H1 (cell line): ENCODE measurements around the gene CCDC77. TPM values are rescaled to one million over a fixed set of nuclear protein-coding genes. Genes with fewer than 3 reads are reported as not detected.

Source experiments
- CBX5 ChIP-seq: fragments of 300-800, 300-1000 bp; sonication (generic); IDR thresholded peaks from 2 replicates; pipeline ENCODE4 v1.7.1; 2016; ENCODE audit warnings: antibody characterized with exemption, low read length, low read depth
- CHD7 ChIP-seq: fragments of 300-600 bp; sonication (generic); IDR thresholded peaks from 2 replicates; pipeline ENCODE4 v1.7.1; 2012; ENCODE audit warnings: low read length, moderate library complexity, mild to moderate bottlenecking, inconsistent platforms; ENCODE audit not compliant: insufficient replicate concordance
- CTBP2 ChIP-seq: IDR thresholded peaks from 2 replicates; pipeline ENCODE4 v1.7.0; 2011; ENCODE audit warnings: borderline replicate concordance, mild to moderate bottlenecking, moderate library complexity, mixed read lengths, low read length; ENCODE audit not compliant: insufficient read depth, insufficient read length
- polyA plus RNA-seq, 7 experiments: library from polyadenylated mRNA; depleted of rRNA in 3 of 7; stranded (reverse) in 5 of 7; unstranded in 2 of 7; fragments of >200 nt in 5 of 7; fragments of 200-250 nt in 2 of 7; gene quantifications; 1 replicate in 5 of 7; 2 replicates in 1 of 7; 4 replicates in 1 of 7; pipeline versions ENCODE4 v1.2.1 to v1.2.3, GENCODE V29; 2011 to 2013; ENCODE audit warnings: missing spikeins in 2 of 7, mixed read lengths in 2 of 7
- total RNA-seq: library from RNA; stranded (reverse); fragmentation: NEBNext Ultra II Directional; extraction: Animal tissue kit (Norgen Biotek cat#: 25700); gene quantifications from 2 replicates; pipeline ENCODE4 v1.2.1, GENCODE V29; 2021

Gene CCDC77
- total and polyA plus RNA-seq, 2 of the 8 experiments (the other 6 are each of a cell fraction or from before 2014, with no cell fraction given), result 10.3 to 30.4 TPM

- TF ChIP-seq CHD7, result no peak
- TF ChIP-seq CBX5, result no peak
- TF ChIP-seq CTBP2, result no peak
Observed at GRCh38 chr12:449203-449602, 47.8 kb downstream of the CCDC77 start (continued).
